Stimulated activated CD4-positive, alpha-beta T cell treated with anti-CD3 and anti-CD28 coated beads, Interleukin-12 subunit alpha, Interleukin-12 subunit beta, amount 100 ng/mL, for 4 hours (primary cell): ENCODE results near the gene PCDHGA1.

Experiments
- DNase-seq: peaks from one replicate; pipeline ENCODE4 v3.0.0-alpha.2; 2020

Gene PCDHGA1

DNA sequence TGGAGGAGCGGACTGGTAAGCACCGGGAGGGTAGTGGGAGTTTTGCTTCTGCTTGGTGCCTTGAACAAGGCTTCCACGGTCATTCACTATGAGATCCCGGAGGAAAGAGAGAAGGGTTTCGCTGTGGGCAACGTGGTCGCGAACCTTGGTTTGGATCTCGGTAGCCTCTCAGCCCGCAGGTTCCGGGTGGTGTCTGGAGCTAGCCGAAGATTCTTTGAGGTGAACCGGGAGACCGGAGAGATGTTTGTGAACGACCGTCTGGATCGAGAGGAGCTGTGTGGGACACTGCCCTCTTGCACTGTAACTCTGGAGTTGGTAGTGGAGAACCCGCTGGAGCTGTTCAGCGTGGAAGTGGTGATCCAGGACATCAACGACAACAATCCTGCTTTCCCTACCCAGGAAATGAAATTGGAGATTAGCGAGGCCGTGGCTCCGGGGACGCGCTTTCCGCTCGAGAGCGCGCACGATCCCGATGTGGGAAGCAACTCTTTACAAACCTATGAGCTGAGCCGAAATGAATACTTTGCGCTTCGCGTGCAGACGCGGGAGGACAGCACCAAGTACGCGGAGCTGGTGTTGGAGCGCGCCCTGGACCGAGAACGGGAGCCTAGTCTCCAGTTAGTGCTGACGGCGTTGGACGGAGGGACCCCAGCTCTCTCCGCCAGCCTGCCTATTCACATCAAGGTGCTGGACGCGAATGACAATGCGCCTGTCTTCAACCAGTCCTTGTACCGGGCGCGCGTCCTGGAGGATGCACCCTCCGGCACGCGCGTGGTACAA lies 146.0 kb downstream of the PCDHGA1 start:
- no peak for DNase-seq

DNA sequence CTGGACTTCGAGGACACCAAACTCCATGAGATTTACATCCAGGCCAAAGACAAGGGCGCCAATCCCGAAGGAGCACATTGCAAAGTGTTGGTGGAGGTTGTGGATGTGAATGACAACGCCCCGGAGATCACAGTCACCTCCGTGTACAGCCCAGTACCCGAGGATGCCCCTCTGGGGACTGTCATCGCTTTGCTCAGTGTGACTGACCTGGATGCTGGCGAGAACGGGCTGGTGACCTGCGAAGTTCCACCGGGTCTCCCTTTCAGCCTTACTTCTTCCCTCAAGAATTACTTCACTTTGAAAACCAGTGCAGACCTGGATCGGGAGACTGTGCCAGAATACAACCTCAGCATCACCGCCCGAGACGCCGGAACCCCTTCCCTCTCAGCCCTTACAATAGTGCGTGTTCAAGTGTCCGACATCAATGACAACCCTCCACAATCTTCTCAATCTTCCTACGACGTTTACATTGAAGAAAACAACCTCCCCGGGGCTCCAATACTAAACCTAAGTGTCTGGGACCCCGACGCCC lies 146.8 kb downstream of the PCDHGA1 start:
- DNase-seq: no peak

DNA sequence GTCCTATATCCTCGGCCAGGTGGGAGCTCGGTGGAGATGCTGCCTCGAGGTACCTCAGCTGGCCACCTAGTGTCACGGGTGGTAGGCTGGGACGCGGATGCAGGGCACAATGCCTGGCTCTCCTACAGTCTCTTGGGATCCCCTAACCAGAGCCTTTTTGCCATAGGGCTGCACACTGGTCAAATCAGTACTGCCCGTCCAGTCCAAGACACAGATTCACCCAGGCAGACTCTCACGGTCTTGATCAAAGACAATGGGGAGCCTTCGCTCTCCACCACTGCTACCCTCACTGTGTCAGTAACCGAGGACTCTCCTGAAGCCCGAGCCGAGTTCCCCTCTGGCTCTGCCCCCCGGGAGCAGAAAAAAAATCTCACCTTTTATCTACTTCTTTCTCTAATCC lies 147.5 kb downstream of the PCDHGA1 start:
- DNase-seq: no peak

DNA sequence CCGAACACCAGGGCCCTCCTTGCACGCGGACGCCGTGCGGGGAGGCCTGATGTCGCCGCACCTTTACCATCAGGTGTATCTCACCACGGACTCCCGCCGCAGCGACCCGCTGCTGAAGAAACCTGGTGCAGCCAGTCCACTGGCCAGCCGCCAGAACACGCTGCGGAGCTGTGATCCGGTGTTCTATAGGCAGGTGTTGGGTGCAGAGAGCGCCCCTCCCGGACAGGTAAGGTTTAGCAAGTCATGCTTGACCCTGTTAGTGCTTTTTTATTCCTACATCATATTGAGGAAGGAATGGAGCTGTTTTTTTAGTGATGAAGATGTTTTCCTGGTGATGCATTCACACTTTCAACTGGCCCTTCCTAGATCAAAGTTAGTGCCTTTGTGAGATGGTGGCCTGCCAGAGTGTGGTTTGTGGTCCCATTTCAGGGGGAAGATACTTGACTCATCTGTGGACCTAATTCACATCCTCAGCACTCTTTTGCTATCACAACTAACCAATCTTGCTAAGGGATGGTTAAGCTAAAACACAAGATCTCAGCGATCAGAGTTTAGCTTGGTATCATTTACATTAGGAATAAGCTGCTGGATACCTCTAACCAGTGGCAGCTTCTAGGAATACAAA lies 148.1 kb downstream of the PCDHGA1 start:
- no peak for DNase-seq

DNA sequence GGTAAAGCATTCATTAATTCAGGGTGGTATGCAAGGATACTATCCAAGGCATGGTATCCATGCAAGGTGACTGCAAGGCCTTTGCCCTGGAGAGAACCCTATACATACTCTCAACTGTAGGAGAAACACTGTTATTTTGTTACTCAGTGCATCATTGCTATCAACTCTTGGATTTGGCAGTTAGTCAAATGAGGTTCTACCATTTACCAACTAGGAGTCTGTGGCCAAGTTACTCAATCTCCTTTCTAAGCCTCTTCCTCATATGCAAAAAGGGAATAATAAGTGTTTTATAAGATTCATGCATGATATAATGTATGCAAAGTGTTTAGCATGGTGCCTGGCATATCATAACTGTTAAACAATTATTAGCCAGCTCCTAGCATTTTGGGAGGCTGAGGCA lies 149.5 kb downstream of the PCDHGA1 start:
- no peak for DNase-seq

DNA sequence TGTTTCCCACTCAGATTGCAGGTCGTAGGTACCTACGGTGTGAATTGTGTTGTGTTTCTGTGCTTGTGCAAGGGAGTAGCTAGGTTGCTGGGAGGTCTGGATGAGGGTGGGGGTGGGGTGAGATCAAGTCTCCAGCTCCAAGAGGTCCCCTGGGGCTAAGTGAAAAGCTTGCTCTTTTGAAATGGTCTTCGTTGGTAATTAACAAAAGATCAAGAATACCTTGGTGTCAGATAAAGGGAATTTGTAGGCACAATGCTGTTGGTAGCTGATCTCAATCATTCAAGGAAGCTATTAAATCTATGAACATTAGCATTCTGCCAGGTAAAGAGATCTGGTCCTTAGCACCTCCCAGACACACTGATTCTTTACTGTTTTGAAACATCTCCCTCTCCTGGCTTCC lies 153.6 kb downstream of the PCDHGA1 start:
- no peak for DNase-seq

DNA sequence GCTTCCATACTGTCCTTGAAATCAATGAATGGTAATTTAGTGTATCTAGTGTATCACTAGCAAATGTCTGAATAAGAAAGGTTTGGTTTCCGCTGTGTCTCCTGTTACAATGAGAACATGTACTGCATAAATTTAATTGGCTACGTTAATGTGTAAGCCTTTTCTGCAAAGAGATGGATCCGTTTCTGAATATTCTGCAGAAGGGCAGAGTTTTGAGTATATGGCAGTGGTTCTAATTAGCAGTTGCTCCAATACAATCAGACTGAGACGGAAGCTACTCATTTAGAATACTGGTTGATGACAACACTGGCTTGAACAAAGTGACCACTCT lies 154.0 kb downstream of the PCDHGA1 start:
- DNase-seq: no peak

DNA sequence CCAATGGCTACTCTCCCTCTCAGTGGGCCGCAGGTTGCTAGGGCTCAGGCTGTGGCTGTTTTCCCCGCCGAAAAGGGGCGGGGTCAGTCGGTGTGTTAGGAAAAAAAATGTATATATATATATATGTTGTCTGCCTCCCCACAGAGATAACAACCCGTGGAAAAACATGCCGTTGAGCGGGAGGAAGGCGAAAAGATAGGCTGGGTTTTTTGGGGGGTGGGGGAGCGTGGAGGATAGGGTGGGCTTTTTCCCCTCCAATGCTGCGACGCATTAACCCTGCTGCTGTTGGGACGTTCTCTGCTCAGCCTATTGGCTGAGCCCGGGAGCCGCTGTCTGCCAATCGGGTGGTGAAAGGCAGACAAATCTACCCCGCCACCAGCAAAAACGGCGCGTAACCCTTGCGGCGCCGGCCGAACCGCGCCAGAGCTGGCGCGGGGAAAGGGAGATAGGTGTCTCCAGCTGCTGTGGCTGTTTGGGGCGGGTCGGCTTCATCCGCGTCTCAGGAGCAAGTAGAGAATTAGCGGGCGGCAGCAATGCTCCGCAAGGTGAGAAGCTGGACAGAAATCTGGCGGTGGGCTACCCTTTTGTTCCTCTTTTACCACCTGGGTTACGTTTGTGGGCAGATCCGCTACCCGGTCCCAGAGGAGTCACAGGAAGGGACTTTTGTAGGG lies 154.5 kb downstream of the PCDHGA1 start, which contains the start of gene PCDHGC4:
PCDHGC4 (plus strand) TSS at position 390 of the 671 bp plus-strand sequence; CDS start at position 534, 144 bp downstream.
- no peak for DNase-seq

DNA sequence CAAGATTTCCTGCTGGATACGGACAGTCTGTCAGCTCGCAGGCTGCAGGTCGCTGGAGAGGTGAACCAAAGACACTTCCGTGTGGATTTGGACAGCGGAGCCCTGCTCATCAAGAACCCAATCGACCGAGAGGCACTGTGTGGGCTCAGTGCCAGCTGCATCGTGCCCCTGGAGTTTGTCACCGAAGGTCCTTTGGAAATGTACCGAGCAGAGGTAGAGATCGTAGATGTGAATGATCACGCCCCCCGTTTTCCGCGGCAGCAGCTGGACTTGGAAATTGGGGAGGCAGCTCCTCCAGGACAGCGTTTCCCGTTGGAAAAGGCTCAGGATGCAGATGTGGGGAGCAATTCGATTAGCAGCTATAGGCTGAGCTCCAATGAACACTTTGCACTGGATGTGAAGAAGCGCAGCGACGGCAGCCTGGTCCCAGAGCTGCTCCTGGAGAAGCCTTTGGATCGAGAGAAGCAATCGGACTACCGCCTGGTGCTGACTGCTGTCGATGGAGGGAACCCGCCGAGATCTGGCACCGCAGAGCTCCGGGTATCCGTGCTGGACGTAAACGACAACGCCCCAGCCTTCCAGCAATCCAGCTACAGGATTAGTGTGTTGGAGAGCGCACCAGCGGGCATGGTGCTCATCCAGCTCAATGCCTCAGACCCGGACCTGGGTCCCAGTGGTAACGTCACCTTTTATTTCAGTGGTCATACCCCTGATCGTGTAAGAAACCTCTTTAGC lies 155.2 kb downstream of the PCDHGA1 start:
- no peak for DNase-seq

DNA sequence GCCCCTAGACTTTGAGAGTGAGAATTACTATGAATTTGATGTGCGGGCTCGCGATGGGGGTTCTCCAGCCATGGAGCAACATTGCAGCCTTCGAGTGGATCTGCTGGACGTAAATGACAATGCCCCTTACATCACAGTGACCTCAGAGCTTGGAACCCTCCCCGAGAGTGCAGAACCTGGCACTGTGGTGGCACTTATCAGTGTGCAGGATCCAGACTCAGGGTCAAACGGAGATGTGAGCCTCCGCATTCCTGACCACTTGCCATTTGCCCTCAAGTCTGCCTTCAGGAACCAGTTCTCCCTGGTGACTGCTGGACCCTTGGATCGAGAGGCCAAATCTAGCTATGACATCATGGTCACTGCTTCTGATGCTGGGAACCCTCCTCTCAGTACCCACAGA lies 155.8 kb downstream of the PCDHGA1 start:
- no peak for DNase-seq

DNA sequence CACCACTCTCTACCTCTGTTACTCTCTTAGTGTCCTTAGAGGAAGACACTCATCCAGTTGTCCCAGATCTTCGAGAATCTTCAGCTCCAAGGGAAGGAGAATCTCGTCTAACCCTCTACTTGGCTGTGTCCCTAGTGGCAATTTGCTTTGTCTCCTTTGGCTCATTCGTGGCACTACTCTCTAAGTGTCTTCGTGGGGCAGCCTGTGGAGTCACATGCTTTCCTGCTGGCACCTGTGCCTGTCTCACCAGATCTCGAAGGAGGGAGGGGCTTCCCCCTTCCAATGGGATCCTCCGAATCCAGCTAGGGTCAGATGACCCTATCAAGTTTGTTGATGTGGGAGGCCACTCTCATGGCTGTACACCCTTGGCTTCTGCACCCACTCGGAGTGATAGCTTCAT lies 156.8 kb downstream of the PCDHGA1 start:
- no peak for DNase-seq

DNA sequence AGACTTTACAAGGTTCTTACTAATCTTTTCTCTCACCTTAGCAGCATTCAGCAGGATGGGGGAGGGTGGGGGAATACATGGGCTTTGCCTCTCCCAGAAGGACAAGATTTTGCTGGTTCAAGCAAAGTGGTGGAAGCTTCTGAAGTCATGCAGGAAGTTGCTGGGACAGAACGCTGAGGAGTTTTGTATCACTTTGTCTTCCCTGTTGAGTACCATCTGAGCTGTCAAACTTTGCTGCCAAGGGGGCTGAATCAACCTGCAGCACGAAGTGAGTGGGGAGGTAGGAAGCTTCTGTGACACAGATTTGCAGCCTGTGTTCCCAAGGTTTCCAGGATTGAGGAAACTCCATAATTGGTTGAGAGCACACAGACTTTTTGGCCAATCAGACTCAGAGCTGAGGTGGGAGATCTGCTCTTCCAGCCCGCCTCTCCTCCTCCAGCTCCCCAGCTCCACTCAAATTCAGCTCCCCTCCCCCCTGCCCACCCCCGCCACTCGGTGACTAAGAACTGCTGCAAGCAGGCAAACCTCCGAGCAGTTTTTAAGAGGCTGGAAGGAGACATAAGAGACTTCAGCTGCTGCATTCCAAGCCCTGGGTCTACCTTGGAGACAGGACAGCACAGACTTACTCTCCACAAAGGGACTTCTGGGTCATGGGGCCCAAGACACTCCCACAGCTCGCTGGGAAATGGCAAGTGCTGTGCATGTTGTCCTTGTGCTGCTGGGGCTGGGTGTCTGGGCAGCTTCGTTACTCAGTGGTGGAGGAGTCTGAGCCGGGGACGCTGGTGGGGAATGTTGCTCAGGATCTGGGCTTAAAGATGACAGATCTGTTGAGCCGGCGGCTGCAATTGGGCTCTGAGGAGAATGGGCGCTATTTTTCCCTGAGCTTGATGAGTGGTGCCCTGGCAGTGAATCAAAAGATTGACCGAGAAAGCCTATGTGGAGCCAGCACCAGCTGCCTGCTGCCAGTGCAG lies 158.6 kb downstream of the PCDHGA1 start, which contains the start of gene PCDHGC5:
PCDHGC5 (plus strand) TSS at position 491 of the 971 bp plus-strand sequence; CDS start at position 651, 160 bp downstream.
- no peak for DNase-seq

DNA sequence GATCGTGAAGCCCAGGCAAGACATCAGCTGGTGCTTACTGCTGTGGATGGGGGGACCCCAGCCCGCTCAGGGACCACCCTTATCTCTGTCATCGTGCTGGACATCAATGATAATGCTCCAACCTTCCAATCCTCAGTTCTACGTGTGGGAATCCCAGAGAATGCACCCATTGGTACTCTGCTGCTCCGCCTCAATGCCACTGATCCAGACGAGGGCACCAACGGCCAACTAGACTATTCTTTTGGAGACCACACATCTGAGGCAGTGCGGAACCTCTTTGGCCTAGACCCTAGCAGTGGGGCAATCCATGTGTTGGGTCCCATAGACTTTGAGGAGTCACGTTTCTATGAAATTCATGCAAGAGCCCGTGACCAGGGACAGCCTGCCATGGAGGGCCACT lies 159.5 kb downstream of the PCDHGA1 start:
- no peak for DNase-seq

DNA sequence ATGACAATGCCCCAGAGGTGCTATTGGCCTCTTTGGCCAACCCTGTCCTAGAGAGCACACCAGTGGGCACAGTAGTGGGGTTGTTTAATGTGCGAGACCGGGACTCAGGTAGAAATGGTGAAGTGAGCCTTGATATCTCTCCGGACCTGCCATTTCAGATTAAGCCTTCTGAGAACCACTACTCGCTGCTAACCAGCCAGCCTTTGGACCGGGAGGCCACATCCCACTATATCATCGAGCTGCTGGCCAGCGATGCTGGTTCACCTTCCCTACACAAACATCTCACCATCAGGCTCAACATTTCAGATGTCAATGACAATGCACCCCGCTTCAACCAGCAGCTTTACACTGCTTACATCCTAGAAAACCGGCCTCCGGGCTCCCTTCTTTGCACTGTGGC lies 160.0 kb downstream of the PCDHGA1 start:
- no peak for DNase-seq

DNA sequence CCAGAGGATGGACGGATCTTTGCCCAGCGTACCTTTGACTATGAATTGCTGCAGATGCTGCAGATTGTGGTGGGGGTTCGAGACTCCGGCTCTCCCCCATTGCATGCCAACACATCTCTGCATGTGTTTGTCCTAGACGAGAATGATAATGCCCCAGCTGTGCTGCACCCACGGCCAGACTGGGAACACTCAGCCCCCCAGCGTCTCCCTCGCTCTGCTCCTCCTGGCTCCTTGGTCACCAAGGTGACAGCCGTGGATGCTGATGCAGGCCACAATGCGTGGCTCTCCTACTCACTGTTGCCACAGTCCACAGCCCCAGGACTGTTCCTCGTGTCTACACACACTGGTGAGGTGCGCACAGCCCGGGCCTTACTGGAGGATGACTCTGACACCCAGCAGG lies 160.5 kb downstream of the PCDHGA1 start:
- DNase-seq: no peak

DNA sequence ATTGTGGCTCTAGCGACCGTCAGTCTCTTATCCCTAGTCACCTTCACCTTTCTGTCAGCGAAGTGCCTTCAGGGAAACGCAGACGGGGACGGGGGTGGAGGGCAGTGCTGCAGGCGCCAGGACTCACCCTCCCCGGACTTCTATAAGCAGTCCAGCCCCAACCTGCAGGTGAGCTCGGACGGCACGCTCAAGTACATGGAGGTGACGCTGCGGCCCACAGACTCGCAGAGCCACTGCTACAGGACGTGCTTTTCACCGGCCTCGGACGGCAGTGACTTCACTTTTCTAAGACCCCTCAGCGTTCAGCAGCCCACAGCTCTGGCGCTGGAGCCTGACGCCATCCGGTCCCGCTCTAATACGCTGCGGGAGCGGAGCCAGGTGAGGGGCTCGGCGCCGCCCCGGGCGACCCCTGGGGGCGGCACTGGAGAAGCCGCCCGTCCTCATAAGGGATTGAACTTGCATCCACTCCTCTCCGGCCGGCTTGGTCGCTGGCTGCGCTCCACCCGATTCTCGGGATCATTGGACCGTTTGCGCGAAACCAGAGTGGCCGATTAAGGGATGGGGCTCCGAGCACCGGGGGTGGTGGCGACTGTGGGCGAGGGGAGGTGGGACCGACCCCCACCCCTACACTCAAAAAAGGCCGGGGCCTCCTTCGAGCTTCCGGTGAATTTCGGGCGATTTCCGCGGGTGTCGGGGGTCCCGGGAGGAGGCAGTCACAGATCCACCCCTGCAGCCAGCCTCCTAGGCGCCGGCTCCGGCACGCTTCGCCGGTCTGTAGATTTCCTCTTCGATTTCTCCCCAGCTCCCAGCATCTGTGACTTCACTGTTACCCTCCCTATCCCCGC lies 161.2 kb downstream of the PCDHGA1 start:
- DNase-seq: no peak

DNA sequence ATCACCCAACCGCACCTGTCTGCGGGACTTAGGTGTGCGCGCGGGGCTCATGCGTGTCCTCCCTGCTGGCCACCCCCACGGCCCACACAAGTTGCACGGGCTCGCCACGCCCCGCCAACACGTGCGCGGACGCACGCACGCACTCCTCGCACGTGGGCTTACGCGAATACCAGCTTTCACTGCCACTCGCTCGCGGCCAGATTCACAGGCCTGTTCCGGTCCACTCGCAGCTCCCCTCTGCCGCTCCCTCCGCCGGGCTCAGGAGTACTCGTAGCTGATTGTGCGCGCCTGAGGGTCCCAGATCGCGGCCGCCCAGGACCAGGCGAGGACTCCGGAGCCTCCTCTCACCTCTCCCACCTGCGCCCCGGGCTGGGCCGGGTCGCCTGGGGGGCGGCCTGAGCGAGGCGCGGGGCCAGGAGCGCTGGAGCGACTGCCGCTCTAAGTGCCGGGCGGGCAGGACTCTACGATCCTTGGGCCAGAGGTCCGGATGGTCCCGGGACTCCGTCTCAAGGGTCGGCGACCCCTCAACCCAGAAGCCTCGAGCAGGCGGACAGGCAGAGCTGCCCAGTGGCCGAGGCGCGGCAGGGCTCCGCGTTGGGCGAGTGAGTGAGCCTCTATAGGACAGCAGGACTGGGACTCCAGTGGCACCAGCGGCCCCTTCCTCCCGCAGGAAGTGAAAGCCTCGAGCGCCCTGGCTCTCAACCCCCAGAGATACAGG lies 162.0 kb downstream of the PCDHGA1 start:
- DNase-seq: no peak

DNA sequence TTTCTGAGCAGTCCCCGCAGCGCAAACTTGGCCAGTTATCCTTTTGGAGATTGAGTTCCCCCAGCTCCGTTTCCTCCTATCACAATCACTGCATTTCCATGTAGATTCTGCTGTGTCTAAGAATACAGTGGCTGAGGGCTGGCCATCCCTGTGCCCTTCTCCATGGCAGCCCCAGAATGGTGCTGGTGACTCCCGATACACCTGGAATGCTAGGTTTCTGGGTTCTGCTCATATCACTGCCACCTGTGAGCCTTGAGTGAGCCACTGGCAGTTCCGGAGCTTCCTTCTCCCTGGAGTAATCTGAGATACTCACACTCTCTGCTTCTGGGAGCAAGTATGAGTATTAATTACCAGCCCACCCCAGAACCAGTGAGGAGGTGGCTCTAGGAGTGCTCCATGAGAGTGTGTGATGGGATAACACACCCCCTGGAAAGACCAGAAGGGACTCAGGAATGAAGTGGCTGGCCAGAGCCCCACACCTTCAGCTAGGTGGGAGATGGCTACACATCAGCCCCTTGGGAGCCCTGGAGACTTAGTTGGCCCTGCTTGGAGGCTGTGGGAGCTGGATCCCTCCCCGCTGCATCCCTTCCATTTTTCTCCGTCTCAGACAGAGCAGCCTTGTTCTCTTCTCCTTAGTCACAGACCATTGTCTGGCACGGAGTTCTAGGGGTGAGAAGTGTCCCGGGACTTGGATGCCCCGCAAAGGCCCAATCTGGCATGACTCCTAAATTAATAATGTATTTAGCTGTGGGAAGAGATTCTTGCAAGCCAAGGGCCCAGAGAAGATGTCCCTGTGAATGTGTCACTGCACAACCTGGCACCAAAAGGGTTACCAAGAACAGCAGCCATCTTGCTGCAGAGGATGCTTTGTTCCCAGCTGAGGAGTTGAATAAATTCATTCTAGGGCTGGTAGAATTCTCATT lies 163.4 kb downstream of the PCDHGA1 start:
- no peak for DNase-seq
